M059J (cell line): Measurements from ENCODE around the gene PIP5KL1. TPM values are rescaled to one million over a fixed set of nuclear protein-coding genes. Genes with fewer than 3 reads are reported as not detected.

ENCODE experiments used
- DNase-seq: peaks from one replicate; pipeline ENCODE4 v3.0.0-alpha.2; 2012; ENCODE audit warnings: low read depth
- total RNA-seq: library from RNA; depleted of rRNA; stranded (reverse); fragments of >200 nt; shearing (Covaris generic); gene quantifications from 2 replicates; pipeline ENCODE4 v1.2.3, GENCODE V29; 2014; rRNA removed

PIP5KL1 gene
- total RNA-seq, 1 experiment from 2014 or later = 1.6 TPM

DNA sequence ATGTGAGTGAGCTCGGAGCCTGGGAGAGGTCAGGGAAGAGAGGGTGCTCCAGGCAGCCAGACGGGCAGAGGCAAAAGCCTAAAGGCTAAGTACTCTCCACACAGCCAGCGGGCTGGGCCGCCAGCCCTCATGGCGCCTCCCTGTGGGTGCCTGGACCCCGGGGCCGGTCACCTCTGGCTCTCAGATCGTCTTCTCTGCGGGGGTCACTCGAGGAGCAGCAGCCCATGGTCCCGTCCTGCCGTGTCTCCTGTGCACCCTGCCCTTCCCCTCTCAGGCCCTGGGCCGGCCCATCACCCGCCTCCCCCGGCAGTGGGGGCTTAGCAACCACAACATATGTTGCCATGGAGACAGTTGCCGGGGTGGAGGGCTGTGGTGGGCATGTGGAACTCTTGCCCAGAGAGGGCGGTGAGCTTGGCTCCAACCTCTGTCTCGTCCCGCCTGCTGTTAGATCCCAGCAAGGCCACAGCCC, 57.3 kb downstream of the PIP5KL1 start:
- no peak for DNase-seq

DNA sequence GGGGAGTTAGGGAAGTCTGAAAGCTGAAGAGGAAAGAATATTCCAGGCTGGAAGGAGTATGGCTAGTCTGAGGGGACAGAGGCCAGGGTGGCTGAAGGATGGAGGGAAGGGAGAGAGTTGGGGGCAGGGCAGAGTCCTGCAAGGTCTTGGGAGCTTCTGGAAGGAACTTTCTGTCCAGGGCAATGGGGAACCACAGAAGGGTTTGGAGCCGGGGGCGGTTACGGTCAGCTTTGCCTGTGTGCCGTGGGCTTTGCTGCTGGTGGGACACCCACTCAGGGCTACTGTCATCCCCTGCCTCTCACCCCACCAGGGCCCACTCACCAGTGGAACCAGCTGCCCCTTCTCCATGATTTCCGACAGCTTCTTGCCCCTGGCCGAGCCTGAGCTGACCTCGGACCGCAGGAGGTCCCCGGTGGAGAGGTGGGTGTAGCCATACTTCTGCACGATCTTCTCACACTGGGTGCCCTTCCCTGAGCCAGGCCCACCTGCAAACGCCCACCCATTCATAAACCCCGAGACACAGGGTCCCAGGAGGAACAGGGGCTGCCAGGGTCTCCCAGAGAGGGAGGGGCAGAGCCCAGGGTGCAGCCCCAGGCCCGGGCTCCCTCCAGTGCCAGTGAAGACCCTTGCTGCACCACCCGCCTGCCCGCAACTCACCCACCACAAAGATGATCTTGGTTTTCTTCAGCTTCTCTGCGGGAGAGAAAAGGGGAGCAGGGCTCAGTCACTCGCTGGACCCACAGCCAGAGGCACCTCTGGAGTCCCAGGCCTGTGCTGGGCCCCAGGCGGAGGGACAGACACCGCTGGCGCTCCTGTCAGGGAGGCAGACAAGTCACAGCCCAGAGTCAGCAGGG, 58.0 kb downstream of the PIP5KL1 start:
- no peak for DNase-seq

DNA sequence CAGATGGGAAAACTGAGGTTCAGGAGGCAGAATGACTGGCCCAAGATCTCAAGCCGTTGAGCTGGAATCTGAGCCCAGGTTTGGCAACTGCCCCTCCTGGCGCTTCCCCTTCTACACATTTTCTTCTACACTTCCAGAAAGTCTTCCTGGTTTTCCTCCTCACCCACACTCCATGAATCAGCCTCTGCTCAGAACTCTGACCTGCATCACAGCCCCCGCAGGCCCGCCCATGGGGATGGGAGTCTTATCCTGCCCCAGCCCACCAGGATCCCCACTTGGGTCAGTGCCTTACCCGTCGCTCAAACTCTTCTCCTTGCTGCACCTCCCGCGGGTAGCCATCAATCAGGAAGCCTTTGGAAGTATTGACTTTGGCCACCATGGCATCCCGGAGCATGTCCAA, 59.0 kb downstream of the PIP5KL1 start:
- DNase-seq = no peak

DNA sequence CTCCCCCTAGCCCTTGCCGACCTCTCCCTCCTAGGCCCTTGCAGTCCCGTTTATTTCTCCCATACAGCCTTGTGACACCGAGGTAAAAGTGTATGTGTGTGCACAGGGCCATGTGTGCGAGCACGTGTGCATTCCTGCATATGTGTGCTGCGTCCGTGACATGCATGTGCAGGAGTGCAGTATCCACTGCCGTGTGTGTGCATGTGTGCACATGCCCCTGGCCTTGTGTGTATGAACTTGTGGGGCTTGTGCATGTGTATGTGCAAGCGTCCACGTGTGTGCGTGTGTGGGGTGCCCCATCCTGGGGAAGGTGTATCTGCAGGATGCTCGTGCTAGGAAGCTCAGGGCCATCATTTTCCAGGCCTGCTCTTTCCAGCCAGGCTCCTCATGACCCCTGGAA, 59.7 kb downstream of the PIP5KL1 start:
- no peak for DNase-seq

Other genes starting within 250 kb of the PIP5KL1 start
- not detected in 2 replicates for gene CFAP157, start 223.8 kb downstream of the PIP5KL1 start, total RNA-seq
- gene PTRH1, start 215.1 kb downstream of the PIP5KL1 start, total RNA-seq = 10.7 and 17.5 TPM in 2 replicates
- not detected in 2 replicates for gene TTC16, start 214.7 kb downstream of the PIP5KL1 start, total RNA-seq
- gene TOR2A, start 195.5 kb downstream of the PIP5KL1 start, total RNA-seq = 10.4 and 12.3 TPM in 2 replicates
- gene SH2D3C, start 152.1 kb downstream of the PIP5KL1 start, total RNA-seq = 0.12 TPM in 1 of 2 replicates, not detected in the other
- gene CDK9, start 144.7 kb downstream of the PIP5KL1 start, total RNA-seq = 31.8 and 33.2 TPM in 2 replicates
- 46.2 and 76.4 TPM in 2 replicates for gene FPGS, start 127.9 kb downstream of the PIP5KL1 start, total RNA-seq
- 25.9 and 46.1 TPM in 2 replicates for gene ENG, start 76.1 kb downstream of the PIP5KL1 start, total RNA-seq
- 58.5 and 86.3 TPM in 2 replicates for gene AK1, start 53.1 kb downstream of the PIP5KL1 start, total RNA-seq
- 15.9 and 29.4 TPM in 2 replicates for gene ST6GALNAC6, start 31.2 kb downstream of the PIP5KL1 start, total RNA-seq
- gene ST6GALNAC4, start 13.7 kb downstream of the PIP5KL1 start, total RNA-seq = 12.2 and 12.6 TPM in 2 replicates
- gene DPM2, start 7.1 kb upstream of the PIP5KL1 start, total RNA-seq = 53.8 and 77.2 TPM in 2 replicates
- gene EEIG1, start 50.2 kb upstream of the PIP5KL1 start, total RNA-seq = 4.3 and 35.5 TPM in 2 replicates
- 10.5 and 13.7 TPM in 2 replicates for gene NAIF1, start 136.5 kb upstream of the PIP5KL1 start, total RNA-seq
- gene SLC25A25, start 137.5 kb upstream of the PIP5KL1 start, total RNA-seq = 8.7 and 19.8 TPM in 2 replicates
- 34.9 and 53.8 TPM in 2 replicates for gene PTGES2, start 197.0 kb upstream of the PIP5KL1 start, total RNA-seq
- gene LCN2, start 218.7 kb upstream of the PIP5KL1 start, total RNA-seq = 0.42 TPM in 1 of 2 replicates, not detected in the other
- gene BBLN, start 229.5 kb upstream of the PIP5KL1 start, total RNA-seq = 289 and 427 TPM in 2 replicates